Cerebellar cortex (tissue), 1 donor: ENCODE data around the gene TBCC.
"Not testable (repeated sequence)": the region's sequence is repeated elsewhere in the genome, so short reads cannot be mapped to it uniquely, and the experiment has no call there.

Experiments used
- DNase-seq: peaks from one replicate; pipeline ENCODE4 v3.0.0-alpha.2; 2015; ENCODE audit warnings: low spot score

TBCC gene

GRCh38 chr6:42745640-42746462 is at the start of gene TBCC:
Gene TBCC, minus strand, starts transcription at chr6:42746103. Its CDS starts 30 bp downstream, at chr6:42746073.
- DNase-seq, result peak; percentile 99

GRCh38 chr6:42795651-42796050 is 49.7 kb upstream of the TBCC start:
- no peak for DNase-seq

- DNase-seq, result peak; percentile 24
Observed at GRCh38 chr6:42791706-42792320, 45.9 kb upstream of the TBCC start.

GRCh38 chr6:42790549-42791181 is 44.8 kb upstream of the TBCC start:
- DNase-seq, result peak; percentile 70

- DNase-seq, result no peak
Observed at GRCh38 chr6:42788671-42789070, 42.8 kb upstream of the TBCC start.

- peak; percentile 28 for DNase-seq
Observed at GRCh38 chr6:42787063-42787472, 41.2 kb upstream of the TBCC start.

- DNase-seq, result peak; percentile 31
Observed at GRCh38 chr6:42786525-42786985, 40.7 kb upstream of the TBCC start.

- DNase-seq, result peak; percentile 32
Observed at GRCh38 chr6:42784717-42785498, 39.0 kb upstream of the TBCC start.

- DNase-seq, result peak; percentile 65
Observed at GRCh38 chr6:42783876-42784642, 38.2 kb upstream of the TBCC start.

GRCh38 chr6:42783177-42783875 is 37.4 kb upstream of the TBCC start:
- DNase-seq, result peak; percentile 61

- DNase-seq, result peak; percentile 79
Observed at GRCh38 chr6:42782689-42783176, 36.8 kb upstream of the TBCC start.

GRCh38 chr6:42781796-42782688 is 36.1 kb upstream of the TBCC start, which contains the start of gene BICRAL:
Gene BICRAL, plus strand, starts transcription at chr6:42782052. Its CDS starts 39,971 bp downstream, at chr6:42822023.
- peak; percentile 68 for DNase-seq

GRCh38 chr6:42781546-42781795 is 35.6 kb upstream of the TBCC start:
- no peak for DNase-seq

- no peak for DNase-seq
Observed at GRCh38 chr6:42779521-42779920, 33.6 kb upstream of the TBCC start.

GRCh38 chr6:42778122-42778521 is 32.2 kb upstream of the TBCC start:
- no peak for DNase-seq

- DNase-seq, result no peak
Observed at GRCh38 chr6:42777126-42777822, 31.4 kb upstream of the TBCC start.

- not testable (repeated sequence) for DNase-seq
Observed at GRCh38 chr6:42774821-42775487, 29.1 kb upstream of the TBCC start.

- DNase-seq, result no peak
Observed at GRCh38 chr6:42774201-42774600, 28.3 kb upstream of the TBCC start.
